T-helper 1 cell (primary cell): ENCODE measurements around the gene TAF1B.
A peak's percentile ranks its signal among the peaks of the same experiment; 100 is the strongest.
"Not testable (repeated sequence)": the region's sequence is repeated elsewhere in the genome, so short reads cannot be mapped to it uniquely, and the experiment has no call there.

Experiments
- DNase-seq, 5 donors: peaks; one replicate each; pipeline ENCODE4 v3.0.0-alpha.2; 2012 to 2020

TAF1B gene

GRCh38 chr2:9832586-9832985, 10.7 kb upstream of the TAF1B start:
- DNase-seq = no peak

- DNase-seq = not testable (repeated sequence)
Observed at GRCh38 chr2:9835068-9835467, 8.2 kb upstream of the TAF1B start.

GRCh38 chr2:9836074-9836473, 7.2 kb upstream of the TAF1B start:
- DNase-seq = no peak

GRCh38 chr2:9836517-9836916, 6.8 kb upstream of the TAF1B start:
- DNase-seq = no peak

- DNase-seq = no peak
Observed at GRCh38 chr2:9837451-9837850, 5.8 kb upstream of the TAF1B start.

- DNase-seq = no peak
Observed at GRCh38 chr2:9838391-9838790, 4.9 kb upstream of the TAF1B start.

GRCh38 chr2:9842487-9843228, 616 bp upstream of the TAF1B start:
- DNase-seq = no peak

GRCh38 chr2:9844036-9844483, 786 bp downstream of the TAF1B start:
- peak in 1 of 5 donors; percentile 34 for DNase-seq

- peak in 1 of 5 donors; percentile 38 for DNase-seq
Observed at GRCh38 chr2:9844576-9844975, 1.3 kb downstream of the TAF1B start.

GRCh38 chr2:9846554-9846953, 3.3 kb downstream of the TAF1B start:
- no peak for DNase-seq

GRCh38 chr2:9847140-9847539, 3.9 kb downstream of the TAF1B start:
- DNase-seq = no peak

- DNase-seq = no peak
Observed at GRCh38 chr2:9852881-9853280, 9.6 kb downstream of the TAF1B start.

GRCh38 chr2:9857814-9858729, 14.8 kb downstream of the TAF1B start:
- DNase-seq = no peak

GRCh38 chr2:9858730-9859068, 15.4 kb downstream of the TAF1B start:
- DNase-seq = no peak

GRCh38 chr2:9860922-9861580, 17.8 kb downstream of the TAF1B start:
- not testable (repeated sequence) for DNase-seq

GRCh38 chr2:9867881-9868280, 24.6 kb downstream of the TAF1B start:
- no peak for DNase-seq

GRCh38 chr2:9873337-9873736, 30.1 kb downstream of the TAF1B start:
- DNase-seq = no peak

- no peak for DNase-seq
Observed at GRCh38 chr2:9877026-9877425, 33.8 kb downstream of the TAF1B start.

- DNase-seq = no peak
Observed at GRCh38 chr2:9877726-9878125, 34.5 kb downstream of the TAF1B start.

GRCh38 chr2:9879455-9880194, 36.4 kb downstream of the TAF1B start:
- DNase-seq = no peak

GRCh38 chr2:9883897-9884296, 40.6 kb downstream of the TAF1B start:
- DNase-seq = no peak

GRCh38 chr2:9884436-9884835, 41.2 kb downstream of the TAF1B start:
- no peak for DNase-seq
